Left lobe of liver (tissue), 2 donors: ENCODE results near the gene RPS6KA3. TPM values are rescaled to one million over a fixed set of nuclear protein-coding genes. Genes with fewer than 3 reads are reported as not detected.
"Not testable (repeated sequence)": the region's sequence is repeated elsewhere in the genome, so short reads cannot be mapped to it uniquely, and the experiment has no call there.

Experiments
- ATAC-seq: fragments of 200-7000 bp; cut with Tn5 transposase; one replicate; pipeline ENCODE4 v1.9.1; 2020; ENCODE audit warnings: mild to moderate bottlenecking, moderate library complexity
- DNase-seq: peaks from one replicate; pipeline ENCODE4 v3.0.0-alpha.2; 2020; ENCODE audit warnings: low spot score
- total RNA-seq: library from RNA; stranded (reverse); gene quantifications from one replicate; pipeline ENCODE4 v1.2.1, GENCODE V29; 2021
- donor health status: DM: no; HTN: no; CAD: no; lungs with moderate emphysema.
- donor health status: DM: no; HTN: yes; CAD: no.

The RPS6KA3 gene
- total RNA-seq, 1 donor from 2014 or later, result 35.9 TPM

DNA sequence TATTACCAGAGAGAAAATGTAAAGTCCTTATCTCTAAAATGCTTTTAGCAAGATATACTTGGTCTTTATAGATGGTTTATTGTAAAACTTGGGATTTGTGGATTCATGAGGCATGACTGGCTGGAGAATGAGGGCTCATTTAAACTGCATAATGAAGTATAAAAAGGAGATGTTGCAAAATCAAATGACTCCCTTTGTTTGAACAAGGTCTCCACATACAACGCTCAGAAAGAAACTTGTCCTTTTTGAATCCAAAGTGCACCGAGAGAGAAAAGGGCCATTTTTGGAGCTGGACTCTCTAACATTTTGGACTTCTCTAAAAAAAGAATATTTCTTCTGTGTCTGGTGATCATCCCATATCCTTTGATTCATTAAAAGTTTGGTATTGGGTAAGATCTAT is 117.4 kb downstream of the RPS6KA3 start:
- ATAC-seq, result peak; percentile 84
- DNase-seq, result no peak

GRCh38 chrX:20147561-20147960 is 119.1 kb downstream of the RPS6KA3 start:
- DNase-seq, result no peak
- no peak for ATAC-seq

GRCh38 chrX:20144491-20144890 is 122.2 kb downstream of the RPS6KA3 start:
- ATAC-seq, result no peak
- no peak for DNase-seq

DNA sequence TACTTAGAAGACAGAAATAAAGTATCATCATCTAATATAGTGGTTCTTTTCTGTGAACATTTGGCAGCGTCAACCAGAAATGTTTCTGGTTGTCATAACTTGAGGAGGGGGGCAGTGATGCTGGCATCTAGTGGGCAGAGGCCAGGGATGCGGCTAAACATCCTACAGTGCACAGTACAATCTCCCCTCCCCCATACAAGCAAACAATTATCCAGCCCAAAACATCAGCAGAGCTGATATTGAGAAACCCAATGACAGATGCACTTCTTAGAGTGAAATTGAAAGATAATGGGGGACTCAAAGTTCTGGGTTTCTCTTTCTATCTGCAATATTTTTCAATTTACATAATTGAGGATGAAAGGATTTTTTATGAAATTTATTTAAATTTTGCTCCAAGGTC is 123.1 kb downstream of the RPS6KA3 start:
- no peak for ATAC-seq

DNA sequence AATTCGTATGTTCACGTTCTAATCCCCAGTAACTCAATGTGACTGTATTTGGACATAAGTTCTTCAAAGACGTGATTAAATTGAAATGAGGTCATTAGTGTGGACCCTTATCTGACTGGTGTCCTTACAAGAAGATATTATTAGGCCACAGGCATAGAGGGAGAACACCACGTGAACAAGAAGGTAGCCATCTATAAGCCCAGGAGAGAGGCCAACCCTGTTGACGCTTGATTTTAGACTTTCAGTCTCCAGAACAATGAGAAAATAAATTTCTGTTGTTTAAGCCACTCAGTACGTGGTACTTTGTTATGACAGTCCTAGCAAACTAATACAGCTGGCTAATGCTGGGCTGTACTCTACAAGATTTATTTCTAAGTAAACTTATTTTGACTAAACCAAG is 123.6 kb downstream of the RPS6KA3 start:
- no peak for ATAC-seq
- no peak for DNase-seq

More for the DNA sequence above, 123.1 kb downstream of the RPS6KA3 start:
- no peak for DNase-seq

GRCh38 chrX:20141281-20142220 is 125.2 kb downstream of the RPS6KA3 start, which contains the start of gene EIF1AX:
Gene EIF1AX, minus strand, starts transcription at chrX:20141838. Its CDS starts 198 bp downstream, at chrX:20141640.
- ATAC-seq (peak; percentile 97), DNase-seq (peak; percentile 95)

DNA sequence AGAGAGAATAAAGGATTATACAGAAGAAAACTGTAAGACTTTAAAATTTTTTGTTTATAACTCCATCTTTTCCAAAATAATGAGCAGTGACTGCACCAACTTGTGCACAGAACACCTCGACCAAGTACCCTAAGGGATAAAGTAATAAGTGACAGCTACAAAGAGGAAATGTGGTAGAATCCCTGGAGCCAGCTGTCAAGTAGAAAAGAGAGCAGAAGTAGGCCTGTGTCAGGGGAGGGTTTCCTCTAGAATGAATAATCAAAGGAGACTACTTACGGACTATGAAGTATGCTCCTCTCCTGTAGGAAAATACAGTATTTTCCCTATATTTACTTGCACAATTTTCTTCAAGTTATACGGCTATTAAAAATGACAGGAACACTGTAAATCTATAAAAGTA is 126.3 kb downstream of the RPS6KA3 start:
- DNase-seq, result no peak
- no peak for ATAC-seq

DNA sequence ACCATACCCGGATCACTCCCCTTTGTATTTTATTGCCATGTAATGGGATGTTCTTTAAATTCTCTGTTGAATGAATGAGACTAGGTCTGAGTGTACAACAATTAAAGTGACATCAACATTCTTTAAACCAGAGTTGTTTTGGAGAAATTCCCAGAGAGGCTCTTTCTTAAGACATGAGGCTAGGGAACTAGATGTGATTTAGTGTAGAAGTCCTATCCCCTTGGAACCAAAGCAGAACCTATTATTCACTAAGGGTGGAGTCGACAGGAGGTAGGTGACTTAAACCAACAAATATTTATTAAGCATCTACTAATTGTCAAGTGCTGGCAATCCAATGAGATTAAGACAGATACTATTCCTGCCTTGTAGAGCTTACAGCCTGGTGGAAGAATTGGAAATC is 126.7 kb downstream of the RPS6KA3 start:
- ATAC-seq, result no peak
- DNase-seq, result no peak

DNA sequence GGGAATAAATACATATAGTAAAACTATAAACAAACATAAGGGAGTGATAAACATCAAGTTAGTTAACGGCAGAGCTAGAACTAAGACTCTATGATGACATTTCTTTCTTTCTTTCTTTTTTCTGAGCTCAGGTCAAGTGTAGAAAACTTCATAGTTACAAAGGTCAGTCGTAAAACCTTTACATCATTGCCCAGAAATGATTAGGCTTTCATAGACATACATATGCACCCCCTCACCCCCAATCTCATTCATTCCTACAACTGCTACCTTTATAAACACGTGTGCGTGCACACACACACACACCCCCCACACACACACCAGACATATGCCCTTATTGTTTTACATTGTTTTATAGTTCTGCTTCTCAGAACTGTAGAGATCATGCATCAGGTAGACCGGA is 130.8 kb downstream of the RPS6KA3 start:
- no peak for ATAC-seq

DNA sequence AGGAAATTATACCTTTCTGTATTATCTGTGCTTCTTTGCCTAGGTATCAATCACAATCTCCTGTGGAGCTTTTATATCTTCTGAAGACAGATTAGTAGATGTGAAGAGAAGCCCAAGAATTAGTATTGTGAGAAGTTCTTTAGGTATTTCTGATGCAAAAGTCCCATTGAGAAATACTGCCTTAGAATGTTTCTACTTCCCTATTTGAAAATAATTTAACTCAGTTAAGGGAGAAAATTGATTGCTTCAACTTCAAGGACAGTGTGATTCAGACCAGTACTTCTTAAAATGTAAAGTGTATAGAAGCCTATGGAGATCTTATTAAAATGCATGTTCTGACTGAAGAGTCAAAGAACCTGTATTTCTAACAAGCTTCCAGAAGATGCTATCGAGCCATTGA is 134.0 kb downstream of the RPS6KA3 start:
- ATAC-seq, result no peak
- no peak for DNase-seq

More for the DNA sequence above, 130.8 kb downstream of the RPS6KA3 start:
- no peak for DNase-seq

DNA sequence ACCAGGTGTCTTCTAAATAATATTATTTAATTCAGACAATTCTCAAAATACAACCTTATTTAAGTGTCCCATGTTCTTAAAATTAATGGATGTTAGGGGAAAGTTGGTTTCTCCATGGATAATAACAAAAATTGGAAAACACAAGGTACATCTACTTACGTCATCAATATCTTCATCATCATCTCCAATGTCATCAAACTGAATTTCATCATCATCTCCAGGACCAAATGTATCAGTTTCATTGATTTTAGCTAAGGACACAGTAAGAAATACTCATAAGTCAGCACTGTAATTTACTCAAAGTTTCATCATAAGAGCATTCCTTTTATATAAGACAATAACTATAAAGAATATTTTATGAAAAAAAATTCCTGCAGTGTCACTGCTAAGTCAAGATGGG is 136.4 kb downstream of the RPS6KA3 start:
- DNase-seq (no peak), ATAC-seq (no peak)

DNA sequence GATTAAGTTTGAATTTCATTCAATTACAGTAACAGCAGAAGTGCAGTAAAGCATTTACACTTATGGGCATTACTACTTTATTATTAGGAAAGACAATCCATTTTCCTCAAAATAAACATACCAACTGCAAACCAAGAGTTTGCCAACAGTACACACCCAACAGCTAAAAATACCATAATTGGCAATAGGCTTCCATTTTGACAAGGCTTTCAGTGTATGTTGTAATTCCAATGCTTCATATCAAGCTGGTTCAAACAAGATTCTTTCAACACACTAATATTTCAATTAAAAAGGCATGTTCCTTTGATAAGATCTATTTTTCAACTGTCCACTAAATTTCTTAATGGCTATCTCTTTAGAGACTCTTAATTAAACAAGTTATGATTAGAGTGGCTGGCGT is 137.2 kb downstream of the RPS6KA3 start:
- no peak for DNase-seq
- ATAC-seq, result no peak

DNA sequence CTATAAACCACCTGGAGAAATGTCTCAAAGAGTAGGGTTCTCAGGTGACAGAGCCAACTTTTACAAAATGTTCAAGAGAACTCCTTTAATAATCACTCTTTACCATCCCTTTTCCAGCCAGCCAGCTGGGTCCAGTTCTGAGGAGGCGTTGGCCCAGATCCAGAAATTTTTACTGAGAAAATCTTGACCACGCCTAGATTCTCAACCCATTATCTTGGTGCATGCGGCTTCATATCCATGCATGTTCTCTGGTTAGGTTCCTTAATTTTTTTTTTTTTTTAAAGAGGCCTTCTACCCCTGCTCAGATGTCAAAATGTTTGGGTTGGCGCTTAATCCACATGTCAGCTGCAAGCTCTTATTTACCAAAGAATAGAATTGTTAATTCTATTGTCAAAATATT is 138.0 kb downstream of the RPS6KA3 start:
- ATAC-seq (no peak), DNase-seq (no peak)

GRCh38 chrX:20127440-20127839 is 139.3 kb downstream of the RPS6KA3 start:
- not testable (repeated sequence) for DNase-seq

DNA sequence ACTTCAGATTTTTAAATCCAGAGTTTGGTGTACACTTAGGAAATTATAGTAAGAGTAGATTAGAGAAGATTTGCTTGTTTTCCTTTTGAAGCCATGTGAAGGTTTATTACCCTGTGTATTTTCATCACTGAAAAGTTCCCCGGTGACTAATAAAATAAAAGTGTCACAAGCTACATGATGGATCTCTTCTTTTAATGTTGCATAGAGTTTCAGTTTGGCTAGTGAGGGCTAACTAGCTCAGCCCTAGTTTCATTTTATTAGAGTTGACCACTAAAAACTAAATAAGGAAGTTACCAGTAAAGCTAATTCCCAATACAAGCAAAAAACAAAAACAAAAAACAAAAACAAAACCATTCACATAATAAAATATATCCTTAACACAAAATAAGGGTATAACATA is 139.9 kb downstream of the RPS6KA3 start:
- not testable (repeated sequence) for DNase-seq, ATAC-seq

More at GRCh38 chrX:20127440-20127839, 139.3 kb downstream of the RPS6KA3 start:
- peak; percentile 81 for ATAC-seq

GRCh38 chrX:20124964-20125363 is 141.7 kb downstream of the RPS6KA3 start:
- ATAC-seq (no peak), DNase-seq (no peak)

- DNase-seq (no peak), ATAC-seq (no peak)
Measured at GRCh38 chrX:20118065-20118824, 148.5 kb downstream of the RPS6KA3 start.

DNA sequence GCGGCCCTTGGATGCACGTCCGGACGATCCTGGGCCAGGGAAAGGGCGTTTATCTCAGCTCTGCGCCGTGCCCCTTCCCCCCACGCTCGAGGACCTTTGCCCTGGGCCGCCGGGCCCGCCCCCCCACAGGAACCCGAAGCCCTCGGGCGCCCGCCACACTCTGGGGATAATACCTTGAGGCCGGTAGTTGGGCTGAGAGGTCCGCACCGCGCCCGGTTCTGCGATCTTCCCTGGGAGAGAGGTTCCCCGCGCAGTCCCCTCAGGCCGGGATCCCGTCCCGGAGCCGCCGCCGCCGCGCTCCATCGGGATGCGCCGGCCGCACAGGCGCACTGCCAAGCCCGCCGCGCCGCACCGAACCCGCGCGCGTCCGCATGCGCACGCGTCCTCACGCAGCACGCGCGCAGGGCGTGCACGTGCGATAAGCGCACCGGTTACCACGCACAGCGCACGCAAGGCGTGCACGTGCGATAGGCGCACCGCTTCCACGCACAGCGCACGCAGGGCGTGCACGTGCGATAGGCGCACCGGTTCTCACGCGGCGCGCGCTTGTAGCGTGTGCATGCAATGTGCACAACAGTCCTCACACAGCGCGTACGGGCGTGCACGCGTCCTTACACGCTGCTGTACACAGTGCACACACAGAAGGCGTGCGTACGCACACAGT is 150.0 kb downstream of the RPS6KA3 start, which contains the start of gene MAP7D2:
MAP7D2 (minus strand) TSS at position 331 of the 664 bp plus-strand sequence; CDS start at position 303, 28 bp downstream.
- ATAC-seq (no peak), DNase-seq (no peak)

- no peak for ATAC-seq
- no peak for DNase-seq
Measured at GRCh38 chrX:20116087-20116576, 150.6 kb downstream of the RPS6KA3 start.

DNA sequence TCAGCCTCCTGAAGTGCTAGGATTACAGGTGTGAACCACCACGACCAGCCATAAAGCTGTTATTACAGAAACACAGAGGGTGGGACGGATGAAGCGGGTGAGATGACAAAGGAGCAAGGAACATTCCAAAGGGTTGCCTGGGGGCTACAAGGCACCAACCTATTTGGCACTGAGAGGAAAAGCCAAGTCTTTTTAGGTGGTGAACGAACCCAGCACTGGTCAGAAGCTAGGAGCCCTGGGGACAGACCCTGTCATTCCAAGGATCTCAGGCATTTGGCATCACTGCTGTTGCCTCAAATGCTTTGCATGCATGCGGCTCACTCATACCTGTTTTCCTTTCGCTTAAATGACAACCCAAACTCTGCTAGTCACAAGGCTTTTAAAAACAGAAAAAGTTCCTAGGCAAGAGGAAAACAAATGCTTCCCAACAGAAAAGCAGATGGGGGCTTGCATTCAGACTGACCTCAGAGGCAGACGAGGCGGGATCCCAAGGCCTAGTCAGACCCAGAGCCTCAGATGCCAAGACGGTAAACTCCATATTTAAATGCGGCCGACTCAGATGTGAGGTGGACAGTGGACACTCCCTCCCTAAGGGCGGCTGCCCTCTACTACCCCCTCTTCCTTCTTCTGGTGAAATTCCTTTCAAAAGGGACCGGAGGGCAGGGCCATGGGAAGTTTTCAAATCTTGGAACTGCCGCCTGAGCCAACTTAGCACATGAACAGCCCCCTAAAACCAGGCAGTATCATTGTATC is 154.5 kb downstream of the RPS6KA3 start:
- ATAC-seq (no peak), DNase-seq (no peak)
